ENCODE measurements around the gene RHEBL1. TPM values are rescaled to one million over a fixed set of nuclear protein-coding genes. Genes with fewer than 3 reads are reported as not detected.

Gene RHEBL1
- total and polyA plus RNA-seq, 2 of the 8 experiments (the other 6 are each of a cell fraction or from before 2014, with no cell fraction given) = 7.5 to 9.4 TPM

- Histone ChIP-seq H2BK15ac (ENCODE audit: low read length) (no peak overlapping the region), H3K14ac (ENCODE audit: insufficient read length) (no peak overlapping the region), H2BK5ac (ENCODE audit: low read depth, low read length) (no peak overlapping the region), H3K9ac (replicated peaks in 1 of 4; ENCODE audit: extremely low read depth in 1 of 4, low read depth in 3 of 4, low read length in 3 of 4) (no peak overlapping the region), H3K23ac (ENCODE audit: insufficient read length) (no peak overlapping the region), H3K4me2 (ENCODE audit: insufficient read depth in 1 of 2, low read depth in 2 of 2, low read length in 2 of 2) (peak overlapping the region; percentile 45 to 75; a peak in 3 of 4 replicates), H3K56ac (replicated peaks; ENCODE audit: insufficient read length, low read depth, low read length) (no peak overlapping the region), H4K8ac (ENCODE audit: extremely low read depth, insufficient read depth, low read length) (no peak overlapping the region), H2AK5ac (ENCODE audit: low read depth, low read length) (no peak overlapping the region), H2BK20ac (ENCODE audit: low read length) (no peak overlapping the region), H3K79me1 (ENCODE audit: low read depth, low read length) (no peaks in the 10 kb centered on the region), H4K5ac (ENCODE audit: insufficient read length, low read depth, low read length) (no peak overlapping the region), H3K23me2 (ENCODE audit: low read depth, low read length) (peaks cover 13% of the 10 kb centered on the region), H3K4ac (replicated peaks; ENCODE audit: insufficient read length, low read depth, low read length) (no peak overlapping the region), H2BK12ac (ENCODE audit: low read depth, low read length) (no peak overlapping the region; the same call in 1 of the 2 replicates), H3K79me2 (ENCODE audit: control insufficient read depth in 1 of 2, insufficient read depth in 2 of 2, low read length in 2 of 2) (no peaks in the 10 kb centered on the region), H3K4me3 (ENCODE audit: extremely low read depth in 1 of 4, insufficient read depth in 2 of 4, low read depth in 3 of 4, low read length in 4 of 4) (peak overlapping the region in 3 of 4 experiments; percentile 9 to 50 (median 12); a peak in 4 of 8 replicates), H3K9me3 (ENCODE audit: insufficient read depth in 2 of 2, low read depth in 1 of 2, low read length in 1 of 2) (no peaks in the 10 kb centered on the region; a peak in 1 of 4 replicates), H3K18ac (ENCODE audit: extremely low read depth, low read length) (no peak overlapping the region), H3K27ac (ENCODE audit: low read depth, low read length) (no peak overlapping the region), H4K91ac (replicated peaks; ENCODE audit: insufficient read length, low read length) (no peak overlapping the region), H4K20me1 (replicated peaks in 1 of 2; ENCODE audit: control insufficient read depth in 1 of 2, insufficient read depth in 2 of 2, low read length in 2 of 2) (peaks cover 5 to 9% of the 10 kb centered on the region in 2 experiments), H3K36me3 (ENCODE audit: control insufficient read depth in 2 of 4, insufficient read depth in 4 of 4, low read length in 3 of 4) (peaks cover 0 to 4% (median 0%) of the 10 kb centered on the region in 4 experiments; a peak in 1 of 8 replicates), H2BK120ac (replicated peaks; ENCODE audit: low read depth, low read length) (no peak overlapping the region), H3K27me3 (replicated peaks in 1 of 4; ENCODE audit: control insufficient read depth in 3 of 4, extremely low read depth in 1 of 4, insufficient read depth in 3 of 4, low read length in 3 of 4) (peaks cover 58 to 89% (median 81%) of the 10 kb centered on the region in 4 experiments), H2AFZ (ENCODE audit: low read length) (no peak overlapping the region), H3K4me1 (replicated peaks in 1 of 4; ENCODE audit: control insufficient read depth in 3 of 4, insufficient read depth in 4 of 4, low read length in 3 of 4) (peaks cover 0 to 47% (median 20%) of the 10 kb centered on the region in 4 experiments; a peak in 6 of 7 replicates)
- CTCF ChIA-PET (ENCODE audit: partially characterized antibody) = interaction anchor here (0.5 to 11.2 kb wide), 19 partner anchors 10 to 487 kb away, joined by 3 to 178 read pairs (median 5); partner anchors contain the start of genes DDN, LMBR1L, RHEBL1 and TUBA1B
- no peak for TF ChIP-seq NANOG (IDR thresholded peaks at IDR 0.05; ENCODE audit: insufficient read depth, low read depth, low read length, poor library complexity, severe bottlenecking)
- peak; percentile 62 for TF ChIP-seq MAX (IDR thresholded peaks at IDR 0.05)
- TF ChIP-seq SP4 (IDR thresholded peaks at IDR 0.05; ENCODE audit: low read length) = no peak
- TF ChIP-seq EZH2 (IDR thresholded peaks at IDR 0.05; ENCODE audit: low read depth, low read length, severe bottlenecking) = peak; percentile 57
- peak; percentile 57 for TF ChIP-seq E2F6 (IDR thresholded peaks at IDR 0.05)
- peak; percentile 60 for TF ChIP-seq SUZ12 (IDR thresholded peaks at IDR 0.05; ENCODE audit: low read length)
- peak; percentile 21 for TF ChIP-seq RNF2 (IDR thresholded peaks at IDR 0.05; ENCODE audit: borderline replicate concordance, low read depth, low read length, missing control alignments, poor library complexity, severe bottlenecking)
- FAIRE-seq = no peak
- DNase-seq (ENCODE audit: low read depth in 1 of 2, low spot score in 2 of 2) = peak in 1 of 2 experiments; percentile 63
- 37% methylated on average over 40 of the region's 41 CpGs; no CpG with 5 or more reads in 1 of the 2 experiments for WGBS, 2 experiments (ENCODE audit: extremely low coverage in 1 of 2, insufficient coverage in 1 of 2, insufficient read length in 1 of 2, insufficient replicate concordance in 2 of 2, low coverage in 1 of 2, low lambda C conversion rate in 2 of 2, missing lambda C conversion rate in 1 of 2)
- POLR2A ChIA-PET (ENCODE audit: partially characterized antibody) = interaction anchor here (1.0 to 6.4 kb wide), 10 partner anchors 12 to 226 kb away, joined by 3 to 66 read pairs (median 6); partner anchors contain the start of genes KMT2D, LMBR1L, RHEBL1 and RND1
These were observed 21.5 kb upstream of the RHEBL1 start for GRCh38 chr12:49091056-49091835.

Measured in H1 (cell line).